Tibial nerve (tissue), 4 donors: ENCODE measurements around the gene FOXRED1. TPM values are rescaled to one million over a fixed set of nuclear protein-coding genes. Genes with fewer than 3 reads are reported as not detected.

Experiments used
- DNase-seq, 2 donors: peaks; one replicate each; pipeline ENCODE4 v3.0.0-alpha.2; 2019; ENCODE audit warnings: low spot score in 2 of 2
- H3K27ac ChIP-seq, 4 donors: fragments of 200-600 bp; sonication (generic) in 3 of 4; one replicate each; pipeline ENCODE4 v1.5.1; 2017 to 2019; ENCODE audit warnings: mild to moderate bottlenecking in 1 of 4
- H3K27me3 ChIP-seq, 2 donors: fragments of 200-600 bp; sonication (generic) in 1 of 2; one replicate each; pipeline versions ENCODE4 v1.5.1 to v1.6.0; 2017 to 2019
- H3K36me3 ChIP-seq, 3 donors: fragments of 200-600 bp; sonication (generic); one replicate each; pipeline ENCODE4 v1.5.1; 2018 to 2019
- H3K4me1 ChIP-seq, 4 donors: fragments of 200-600 bp; sonication (generic) in 3 of 4; one replicate each; pipeline ENCODE4 v1.5.1; 2017 to 2019
- H3K4me3 ChIP-seq, 4 donors: fragments of 200-600 bp; sonication (generic) in 3 of 4; one replicate each; pipeline ENCODE4 v1.5.1; 2017 to 2019; ENCODE audit warnings: mild to moderate bottlenecking in 1 of 4, moderate library complexity in 1 of 4
- H3K9me3 ChIP-seq, 4 donors: fragments of 200-600 bp; sonication (generic) in 3 of 4; one replicate each; pipeline ENCODE4 v1.5.1; 2017 to 2019
- EP300 ChIP-seq, 2 donors: sonication (generic); formaldehyde crosslinking; IDR thresholded peaks; one replicate each; pipeline ENCODE4 v1.6.1; 2017; ENCODE audit warnings: antibody characterized with exemption in 2 of 2, mild to moderate bottlenecking in 1 of 2
- POLR2A ChIP-seq, 2 donors: fragments of 450-650 bp; IDR thresholded peaks; one replicate each; pipeline ENCODE4 v1.6.1; 2017; ENCODE audit warnings: antibody characterized with exemption in 2 of 2, mild to moderate bottlenecking in 2 of 2, moderate library complexity in 2 of 2
- WGBS, 2 donors: methylation state at CpG; one replicate each; pipeline ENCODE4 v1.1.5; 2018; 5-methylcytosine and 5-hydroxymethylcytosine counted together
- total RNA-seq, 4 donors: library from RNA; depleted of rRNA; stranded (reverse); fragments of >200 nt; gene quantifications; one replicate each; pipeline ENCODE4 v1.1.0, GENCODE V29; 2016
- TF ChIP-seq, protein P1 (sequence below), 5 experiments: fragments of 200-600 bp in 3 of 5; fragments of 450-650 bp in 2 of 5; sonication (generic) in 3 of 5; IDR thresholded peaks; one replicate each; pipeline ENCODE4 v1.5.1; 2016 to 2019; ENCODE audit warnings: antibody characterized with exemption in 5 of 5, mild to moderate bottlenecking in 3 of 5, moderate library complexity in 2 of 5

Gene FOXRED1
- total RNA-seq = 10 to 100 TPM; 17.9 to 29.5 (median 20.4) TPM

DNA sequence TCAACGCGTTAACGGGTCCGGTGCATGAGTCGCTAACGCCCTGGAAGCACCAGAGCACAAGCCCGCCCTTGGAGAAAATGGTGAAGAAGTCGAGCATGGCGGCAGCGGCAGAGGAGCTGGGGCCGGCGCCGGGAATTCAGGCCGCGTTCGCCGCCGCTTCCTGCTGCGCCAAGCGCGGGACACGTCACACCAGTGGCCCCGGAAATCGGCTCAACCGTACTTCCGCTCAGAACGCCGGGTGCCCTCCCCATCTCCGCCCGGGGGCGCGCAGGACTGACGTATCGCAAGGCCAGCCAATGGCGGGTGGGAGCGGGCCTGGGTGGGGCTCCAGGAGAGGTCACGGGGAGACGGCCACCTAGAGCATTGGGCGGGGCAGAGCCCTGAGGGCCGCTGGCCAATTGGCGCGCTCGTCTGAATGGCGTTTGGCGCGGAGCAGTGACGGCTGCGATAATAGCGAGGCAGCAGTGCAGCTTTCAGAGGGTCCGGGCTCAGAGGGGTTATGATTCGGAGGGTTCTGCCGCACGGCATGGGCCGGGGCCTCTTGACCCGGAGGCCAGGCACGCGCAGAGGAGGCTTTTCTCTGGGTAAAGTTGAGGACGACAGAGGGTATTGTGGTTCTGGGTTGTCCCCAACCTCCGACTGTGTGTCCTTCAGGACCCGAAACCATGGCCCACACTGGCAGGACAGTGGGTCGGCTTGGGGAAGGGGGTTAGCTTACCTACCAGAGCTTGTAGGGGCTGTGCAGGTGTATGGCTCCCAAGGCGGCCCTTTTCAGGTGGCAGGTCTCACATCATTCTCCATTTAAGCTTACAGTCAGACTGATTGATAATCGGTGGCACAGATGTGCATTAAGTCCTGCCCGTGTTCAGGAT, at the start of gene FOXRED1, which contains the start of gene SRPRA:
Gene FOXRED1, plus strand, starts transcription at position 447 of the 872 bp plus-strand sequence. Its CDS starts 53 bp downstream, at position 500.
Gene SRPRA, minus strand, starts transcription at position 188 of the 872 bp plus-strand sequence. Its CDS starts 91 bp downstream, at position 97.
- peak; percentile 99 for DNase-seq
- H3K4me1 ChIP-seq = peaks cover 0 to 25% (median 16%) of the 10 kb centered on the region in 4 donors
- no peaks in the 10 kb centered on the region for H3K9me3 ChIP-seq
- H3K27ac ChIP-seq = peak within 1 kb of the TSS; percentile 88 to 97 (median 93)
- peak within 1 kb of the TSS; percentile 65 to 99 (median 80) for H3K4me3 ChIP-seq
- TF ChIP-seq, protein P1, sequence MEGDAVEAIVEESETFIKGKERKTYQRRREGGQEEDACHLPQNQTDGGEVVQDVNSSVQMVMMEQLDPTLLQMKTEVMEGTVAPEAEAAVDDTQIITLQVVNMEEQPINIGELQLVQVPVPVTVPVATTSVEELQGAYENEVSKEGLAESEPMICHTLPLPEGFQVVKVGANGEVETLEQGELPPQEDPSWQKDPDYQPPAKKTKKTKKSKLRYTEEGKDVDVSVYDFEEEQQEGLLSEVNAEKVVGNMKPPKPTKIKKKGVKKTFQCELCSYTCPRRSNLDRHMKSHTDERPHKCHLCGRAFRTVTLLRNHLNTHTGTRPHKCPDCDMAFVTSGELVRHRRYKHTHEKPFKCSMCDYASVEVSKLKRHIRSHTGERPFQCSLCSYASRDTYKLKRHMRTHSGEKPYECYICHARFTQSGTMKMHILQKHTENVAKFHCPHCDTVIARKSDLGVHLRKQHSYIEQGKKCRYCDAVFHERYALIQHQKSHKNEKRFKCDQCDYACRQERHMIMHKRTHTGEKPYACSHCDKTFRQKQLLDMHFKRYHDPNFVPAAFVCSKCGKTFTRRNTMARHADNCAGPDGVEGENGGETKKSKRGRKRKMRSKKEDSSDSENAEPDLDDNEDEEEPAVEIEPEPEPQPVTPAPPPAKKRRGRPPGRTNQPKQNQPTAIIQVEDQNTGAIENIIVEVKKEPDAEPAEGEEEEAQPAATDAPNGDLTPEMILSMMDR (IDR thresholded peaks at IDR 0.05) = peak in 2 of 5 experiments; percentile 22 to 49
- peak; percentile 45 to 78 for TF ChIP-seq POLR2A (IDR thresholded peaks at IDR 0.05)
- TF ChIP-seq EP300 (IDR thresholded peaks at IDR 0.05) = peak; percentile 94 to 99
- no peaks in the 10 kb centered on the region for H3K27me3 ChIP-seq
- 0 to 1% methylated on average over 48 to 64 of the region's 64 CpGs for WGBS, 2 donors
- H3K36me3 ChIP-seq = peaks cover 0 to 57% (median 31%) of the 10 kb centered on the region in 3 donors

DNA sequence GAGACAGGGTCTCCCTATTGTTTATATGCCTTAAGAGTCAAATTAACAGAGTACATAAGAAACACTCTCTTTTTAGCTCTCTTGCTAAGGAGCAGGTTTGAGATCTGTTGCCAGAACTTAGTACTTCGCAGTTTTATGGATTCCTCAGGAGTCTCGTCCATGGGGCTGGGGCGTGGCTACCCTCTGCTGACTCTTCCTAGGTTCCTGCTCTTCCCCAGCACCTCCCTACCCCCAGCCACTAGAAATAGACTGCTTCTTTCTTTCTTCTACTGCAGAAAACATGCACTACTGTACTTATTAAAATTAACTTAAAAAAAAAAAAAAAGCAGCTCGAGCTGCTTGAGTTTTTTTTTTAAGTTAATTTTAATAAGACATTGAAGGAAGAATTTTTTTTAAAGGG, 49.4 kb upstream of the FOXRED1 start:
- Histone ChIP-seq H3K9me3 (no peaks in the 10 kb centered on the region), H3K4me1 (peaks cover 0 to 8% (median 0%) of the 10 kb centered on the region in 4 donors), H3K36me3 (no peaks in the 10 kb centered on the region), H3K4me3 (no peak overlapping the region), H3K27me3 (no peaks in the 10 kb centered on the region), H3K27ac (no peak overlapping the region)
- 49 to 54% methylated on average over 4 of the region's 4 CpGs for WGBS, 2 donors
- DNase-seq = no peak
- TF ChIP-seq POLR2A (IDR thresholded peaks at IDR 0.05) = no peak
- TF ChIP-seq EP300 (IDR thresholded peaks at IDR 0.05) = no peak
- TF ChIP-seq, protein P1 (IDR thresholded peaks at IDR 0.05) = no peak

- H3K36me3 ChIP-seq = peaks cover 0 to 6% (median 0%) of the 10 kb centered on the region in 3 donors
- TF ChIP-seq POLR2A (IDR thresholded peaks at IDR 0.05) (no peak), EP300 (IDR thresholded peaks at IDR 0.05) (no peak)
- TF ChIP-seq, protein P1 (IDR thresholded peaks at IDR 0.05) = no peak
- no peaks in the 10 kb centered on the region for H3K9me3 ChIP-seq
- no peaks in the 10 kb centered on the region for H3K27me3 ChIP-seq
- no peaks in the 10 kb centered on the region for H3K4me1 ChIP-seq
- H3K4me3 ChIP-seq = no peak overlapping the region
- H3K27ac ChIP-seq = no peak overlapping the region
- WGBS, 2 donors = 60 to 71% methylated on average over 6 of the region's 6 CpGs
- no peak for DNase-seq
Observed at GRCh38 chr11:126224647-126225294, 44.2 kb upstream of the FOXRED1 start.

DNA sequence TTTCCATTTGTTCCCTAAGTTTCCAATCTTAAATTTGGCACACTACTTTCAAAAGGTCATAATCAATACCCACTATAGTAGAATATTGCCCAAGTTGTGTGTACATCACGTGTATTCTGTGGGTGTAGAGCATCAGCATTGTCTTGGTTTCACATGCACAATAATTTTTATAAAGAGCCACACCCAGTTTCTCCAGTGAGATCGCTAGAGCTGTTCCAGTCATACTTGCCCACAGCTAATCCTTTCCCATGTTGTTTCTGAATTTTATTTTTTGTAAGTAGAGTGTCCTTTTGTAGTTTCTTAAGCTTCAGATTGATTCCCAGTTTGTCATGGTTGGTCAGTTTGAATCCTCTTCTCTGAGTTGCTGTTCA, 43.7 kb upstream of the FOXRED1 start:
- TF ChIP-seq, protein P1 (IDR thresholded peaks at IDR 0.05) = no peak
- TF ChIP-seq POLR2A (IDR thresholded peaks at IDR 0.05) (no peak), EP300 (IDR thresholded peaks at IDR 0.05) (no peak)
- Histone ChIP-seq H3K4me3 (no peak overlapping the region), H3K9me3 (no peaks in the 10 kb centered on the region), H3K4me1 (no peaks in the 10 kb centered on the region), H3K36me3 (peaks cover 0 to 6% (median 0%) of the 10 kb centered on the region in 3 donors), H3K27me3 (no peaks in the 10 kb centered on the region), H3K27ac (no peak overlapping the region)
- WGBS, 2 donors = 77 to 85% methylated on average over 2 of the region's 2 CpGs
- no peak for DNase-seq
